ENCODE data around the gene RERE. TPM values are rescaled to one million over a fixed set of nuclear protein-coding genes. Genes with fewer than 3 reads are reported as not detected.

The RERE gene
- total RNA-seq, 1 donor from 2014 or later, result 139 TPM

DNA sequence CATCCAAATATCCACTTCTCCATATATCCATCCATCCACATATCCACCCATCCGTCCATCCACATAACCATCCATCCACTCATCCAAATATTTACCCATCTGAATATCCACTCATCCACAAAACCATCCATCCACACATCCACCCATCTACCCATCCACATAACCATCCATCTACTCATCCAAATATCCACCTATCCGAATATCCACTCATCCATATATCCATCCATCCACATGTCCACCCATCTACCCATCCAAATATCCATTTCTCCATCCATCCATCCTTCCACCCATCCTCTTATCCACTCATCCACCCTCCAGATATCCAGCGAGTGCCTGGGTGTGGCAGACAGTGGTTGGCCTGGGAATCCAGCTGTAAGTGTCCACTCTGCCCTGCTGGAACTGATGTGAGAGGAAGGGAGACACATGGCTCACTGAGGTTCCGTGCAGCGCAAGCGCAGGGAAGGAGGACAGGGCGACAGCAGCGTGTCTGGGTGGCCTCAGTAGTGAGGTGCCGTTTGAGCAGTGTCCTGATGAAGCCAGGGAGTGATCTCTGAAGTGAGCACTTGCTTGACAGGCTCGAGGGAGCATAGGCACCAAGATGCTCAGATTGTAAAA lies 472.4 kb downstream of the RERE start:
- no peak overlapping the region for H3K4me3 Mint-ChIP-seq (ENCODE audit: low read depth)
- intact Hi-C loops (cut with micrococcal nuclease), result no loop called here
- H3K27me3 Mint-ChIP-seq (ENCODE audit: low read depth), result peaks cover 2% of the 10 kb centered on the region
- H3K9me3 Mint-ChIP-seq, result no peaks in the 10 kb centered on the region
- H3K36me3 Mint-ChIP-seq (ENCODE audit: low read depth), result no peaks in the 10 kb centered on the region
- DNase-seq (ENCODE audit: low spot score), result no peak
- no peak overlapping the region for H3K27ac Mint-ChIP-seq
- peaks cover 2% of the 10 kb centered on the region for H3K4me1 Mint-ChIP-seq (ENCODE audit: low read depth)

DNA sequence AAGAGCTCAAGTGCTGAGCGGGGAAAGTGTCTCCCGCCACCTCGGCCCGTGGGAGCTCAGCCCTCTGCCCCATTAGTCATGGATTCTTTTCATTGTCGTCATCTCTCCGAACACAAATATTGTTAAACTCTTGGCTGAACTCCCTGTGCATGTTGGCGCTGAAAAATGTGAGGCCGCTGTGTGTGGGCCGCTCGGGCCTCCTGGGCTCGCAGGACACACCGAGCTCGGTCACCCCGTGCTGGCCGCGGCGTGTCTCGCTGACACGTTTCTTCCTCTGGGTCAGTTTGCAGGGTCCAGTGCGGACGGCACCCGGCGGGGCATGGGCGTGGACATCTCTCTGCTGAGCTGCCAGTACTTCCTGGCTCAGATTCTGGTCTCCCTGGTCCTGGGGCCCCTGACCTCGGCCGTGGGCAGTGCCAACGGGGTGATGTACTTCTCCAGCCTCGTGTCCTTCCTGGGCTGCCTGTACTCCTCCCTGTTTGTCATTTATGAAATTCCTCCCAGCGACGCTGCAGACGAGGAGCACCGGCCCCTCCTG lies 473.9 kb downstream of the RERE start:
- no peaks in the 10 kb centered on the region for H3K36me3 Mint-ChIP-seq (ENCODE audit: low read depth)
- no peaks in the 10 kb centered on the region for H3K9me3 Mint-ChIP-seq
- H3K27ac Mint-ChIP-seq, result no peak overlapping the region
- H3K4me3 Mint-ChIP-seq (ENCODE audit: low read depth), result no peak overlapping the region
- intact Hi-C loops (cut with micrococcal nuclease), result no loop called here
- no peaks in the 10 kb centered on the region for H3K4me1 Mint-ChIP-seq (ENCODE audit: low read depth)
- no peak for DNase-seq (ENCODE audit: low spot score)
- H3K27me3 Mint-ChIP-seq (ENCODE audit: low read depth), result no peaks in the 10 kb centered on the region

DNA sequence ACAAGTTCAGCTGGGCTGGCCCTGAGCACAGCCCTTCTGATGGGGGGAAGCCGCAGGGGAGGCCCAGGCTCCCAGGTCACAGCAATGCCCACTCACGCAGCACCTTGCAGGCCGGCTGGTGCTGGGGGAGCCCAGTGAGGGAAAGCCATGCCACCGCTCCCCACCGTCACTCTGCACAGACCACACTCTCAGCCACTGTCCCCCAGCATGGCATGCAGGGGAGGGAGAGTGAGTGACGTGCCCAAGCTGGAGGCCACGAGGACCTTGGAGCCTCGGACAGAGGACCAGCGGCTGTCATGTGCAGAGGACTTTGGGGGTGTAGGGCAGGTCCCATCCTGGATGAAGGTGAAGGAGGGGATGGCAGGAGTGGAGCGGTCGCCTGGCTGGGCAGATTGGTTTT lies 474.4 kb downstream of the RERE start:
- Mint-ChIP-seq H3K27ac (no peak overlapping the region), H3K4me1 (ENCODE audit: low read depth) (no peaks in the 10 kb centered on the region), H3K9me3 (no peaks in the 10 kb centered on the region), H3K4me3 (ENCODE audit: low read depth) (no peak overlapping the region), H3K27me3 (ENCODE audit: low read depth) (no peaks in the 10 kb centered on the region), H3K36me3 (ENCODE audit: low read depth) (no peaks in the 10 kb centered on the region)
- no peak for DNase-seq (ENCODE audit: low spot score)
- intact Hi-C loops (cut with micrococcal nuclease), result no loop called here

GRCh38 chr1:8342325-8342724 lies 475.1 kb downstream of the RERE start:
- Mint-ChIP-seq H3K4me1 (ENCODE audit: low read depth) (no peaks in the 10 kb centered on the region), H3K4me3 (ENCODE audit: low read depth) (no peak overlapping the region), H3K9me3 (no peaks in the 10 kb centered on the region), H3K27ac (no peak overlapping the region), H3K27me3 (ENCODE audit: low read depth) (no peaks in the 10 kb centered on the region), H3K36me3 (ENCODE audit: low read depth) (no peaks in the 10 kb centered on the region)
- intact Hi-C loops (cut with micrococcal nuclease), result no loop called here
- DNase-seq (ENCODE audit: low spot score), result no peak

GRCh38 chr1:8340448-8340847 lies 477.0 kb downstream of the RERE start:
- no peak overlapping the region for H3K4me3 Mint-ChIP-seq (ENCODE audit: low read depth)
- H3K27ac Mint-ChIP-seq, result no peak overlapping the region
- intact Hi-C loops (cut with micrococcal nuclease), result no loop called here
- H3K27me3 Mint-ChIP-seq (ENCODE audit: low read depth), result no peaks in the 10 kb centered on the region
- H3K9me3 Mint-ChIP-seq, result no peaks in the 10 kb centered on the region
- no peaks in the 10 kb centered on the region for H3K36me3 Mint-ChIP-seq (ENCODE audit: low read depth)
- no peak for DNase-seq (ENCODE audit: low spot score)
- no peaks in the 10 kb centered on the region for H3K4me1 Mint-ChIP-seq (ENCODE audit: low read depth)

DNA sequence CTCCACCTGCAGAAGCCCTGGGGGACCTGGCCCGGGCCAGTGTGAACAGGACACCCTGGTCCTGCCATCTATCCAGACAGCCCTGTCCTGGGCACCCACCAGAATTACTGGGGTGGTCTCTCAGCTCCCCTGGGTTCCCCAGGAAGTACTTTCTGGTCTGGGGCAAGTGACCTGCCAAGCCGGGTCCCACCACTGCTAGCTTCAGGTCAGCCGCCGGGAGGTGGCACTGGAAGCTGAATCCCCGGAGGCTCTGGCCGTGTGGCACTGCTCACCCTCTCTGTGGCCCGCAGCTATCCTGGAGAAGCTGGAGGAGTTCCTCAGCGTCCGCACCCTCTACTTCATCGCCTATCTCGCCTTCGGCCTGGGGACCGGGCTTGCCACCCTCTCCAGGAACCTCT lies 478.2 kb downstream of the RERE start:
- Mint-ChIP-seq H3K36me3 (ENCODE audit: low read depth) (no peaks in the 10 kb centered on the region), H3K27me3 (ENCODE audit: low read depth) (no peaks in the 10 kb centered on the region), H3K4me1 (ENCODE audit: low read depth) (no peaks in the 10 kb centered on the region), H3K9me3 (no peaks in the 10 kb centered on the region), H3K4me3 (ENCODE audit: low read depth) (no peak overlapping the region), H3K27ac (no peak overlapping the region)
- intact Hi-C loops (cut with micrococcal nuclease), result no loop called here
- no peak for DNase-seq (ENCODE audit: low spot score)

DNA sequence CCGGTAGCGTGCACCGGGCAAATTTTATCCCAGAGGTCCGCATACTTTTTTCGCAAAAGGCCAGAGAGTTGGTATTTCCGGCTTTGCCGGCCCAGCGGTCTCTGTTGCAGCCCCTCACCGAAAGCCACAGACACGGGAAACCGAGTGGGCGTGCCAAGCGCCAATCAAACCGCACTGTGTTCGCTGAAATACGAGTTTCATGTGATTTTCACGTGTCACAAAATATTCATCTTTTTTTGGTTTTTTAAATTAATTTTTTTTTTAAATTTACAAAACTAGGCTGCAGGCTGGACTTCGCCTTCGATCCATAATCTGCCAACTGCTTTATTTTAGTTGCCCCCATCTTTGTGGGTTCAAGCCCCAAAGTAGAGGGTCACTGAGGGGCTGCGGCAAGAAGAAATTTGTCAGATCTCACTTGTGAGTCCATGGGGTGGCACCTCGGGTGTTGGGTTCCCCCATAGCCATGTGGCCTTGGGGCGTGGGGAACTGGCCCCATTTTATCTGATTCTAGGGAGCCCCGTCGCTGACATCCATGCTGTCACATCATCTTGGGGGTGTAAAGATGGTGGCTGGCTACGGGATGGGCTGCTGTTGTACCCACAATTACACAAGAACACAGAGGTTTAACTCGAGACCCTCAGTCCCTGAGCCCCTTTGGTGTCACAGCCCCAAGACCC lies 478.8 kb downstream of the RERE start:
- Mint-ChIP-seq H3K36me3 (ENCODE audit: low read depth) (no peaks in the 10 kb centered on the region), H3K4me1 (ENCODE audit: low read depth) (no peaks in the 10 kb centered on the region), H3K4me3 (ENCODE audit: low read depth) (no peak overlapping the region), H3K9me3 (no peaks in the 10 kb centered on the region), H3K27ac (no peak overlapping the region), H3K27me3 (ENCODE audit: low read depth) (no peaks in the 10 kb centered on the region)
- intact Hi-C loops (cut with micrococcal nuclease), result no loop called here
- DNase-seq (ENCODE audit: low spot score), result no peak

GRCh38 chr1:8337776-8338525 lies 479.5 kb downstream of the RERE start:
- intact Hi-C loops (cut with micrococcal nuclease), result no loop called here
- H3K36me3 Mint-ChIP-seq (ENCODE audit: low read depth), result no peaks in the 10 kb centered on the region
- no peak overlapping the region for H3K4me3 Mint-ChIP-seq (ENCODE audit: low read depth)
- no peaks in the 10 kb centered on the region for H3K4me1 Mint-ChIP-seq (ENCODE audit: low read depth)
- no peak for DNase-seq (ENCODE audit: low spot score)
- no peaks in the 10 kb centered on the region for H3K27me3 Mint-ChIP-seq (ENCODE audit: low read depth)
- H3K27ac Mint-ChIP-seq, result no peak overlapping the region
- no peaks in the 10 kb centered on the region for H3K9me3 Mint-ChIP-seq

GRCh38 chr1:8335246-8335645 lies 482.2 kb downstream of the RERE start:
- intact Hi-C loops (cut with micrococcal nuclease), result no loop called here

DNA sequence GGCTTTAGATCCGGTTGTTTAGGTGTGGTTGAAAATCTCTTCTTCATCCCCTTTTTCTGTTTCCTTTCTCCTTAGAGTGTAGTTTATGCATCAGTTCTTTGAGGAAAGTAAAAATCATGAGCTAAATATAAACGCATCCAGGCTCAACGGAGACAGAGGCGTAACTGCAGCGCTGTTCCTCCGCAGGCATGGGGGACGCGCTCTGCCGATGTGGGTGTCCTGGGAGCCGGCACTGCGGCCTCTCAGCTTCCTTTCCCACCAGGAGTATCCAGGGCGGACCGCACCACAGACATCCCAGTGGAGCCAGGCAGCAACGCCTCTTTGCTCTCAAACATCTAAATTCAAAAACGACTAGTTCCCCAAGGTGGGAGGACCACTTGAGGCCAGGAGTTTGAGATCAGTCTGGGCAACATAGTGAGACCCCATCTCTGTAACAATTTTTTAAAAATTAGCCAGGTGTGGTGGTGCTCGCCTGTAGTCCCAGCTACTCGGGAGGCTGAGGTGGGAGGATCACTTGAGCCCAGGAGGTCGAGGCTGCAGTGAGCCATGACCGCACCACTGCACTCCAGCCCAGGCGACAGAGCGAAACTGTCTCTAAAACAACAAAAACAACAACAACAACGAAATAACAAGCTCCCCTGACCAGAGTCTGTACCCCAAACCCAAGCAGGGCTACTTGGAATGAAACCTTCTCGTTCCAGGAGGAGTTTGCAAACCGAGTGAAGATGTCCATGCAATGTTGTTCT lies 483.2 kb downstream of the RERE start:
- intact Hi-C loops (cut with micrococcal nuclease), result no loop called here
- Mint-ChIP-seq H3K27me3 (ENCODE audit: low read depth) (no peaks in the 10 kb centered on the region), H3K4me3 (ENCODE audit: low read depth) (no peak overlapping the region), H3K36me3 (ENCODE audit: low read depth) (no peaks in the 10 kb centered on the region), H3K9me3 (no peaks in the 10 kb centered on the region), H3K27ac (no peak overlapping the region), H3K4me1 (ENCODE audit: low read depth) (no peaks in the 10 kb centered on the region)
- DNase-seq (ENCODE audit: low spot score), result no peak

More at GRCh38 chr1:8335246-8335645, 482.2 kb downstream of the RERE start:
- no peak for DNase-seq (ENCODE audit: low spot score)
- Mint-ChIP-seq H3K36me3 (ENCODE audit: low read depth) (no peaks in the 10 kb centered on the region), H3K27me3 (ENCODE audit: low read depth) (no peaks in the 10 kb centered on the region), H3K4me1 (ENCODE audit: low read depth) (no peaks in the 10 kb centered on the region), H3K4me3 (ENCODE audit: low read depth) (no peak overlapping the region), H3K27ac (no peak overlapping the region), H3K9me3 (no peaks in the 10 kb centered on the region)

DNA sequence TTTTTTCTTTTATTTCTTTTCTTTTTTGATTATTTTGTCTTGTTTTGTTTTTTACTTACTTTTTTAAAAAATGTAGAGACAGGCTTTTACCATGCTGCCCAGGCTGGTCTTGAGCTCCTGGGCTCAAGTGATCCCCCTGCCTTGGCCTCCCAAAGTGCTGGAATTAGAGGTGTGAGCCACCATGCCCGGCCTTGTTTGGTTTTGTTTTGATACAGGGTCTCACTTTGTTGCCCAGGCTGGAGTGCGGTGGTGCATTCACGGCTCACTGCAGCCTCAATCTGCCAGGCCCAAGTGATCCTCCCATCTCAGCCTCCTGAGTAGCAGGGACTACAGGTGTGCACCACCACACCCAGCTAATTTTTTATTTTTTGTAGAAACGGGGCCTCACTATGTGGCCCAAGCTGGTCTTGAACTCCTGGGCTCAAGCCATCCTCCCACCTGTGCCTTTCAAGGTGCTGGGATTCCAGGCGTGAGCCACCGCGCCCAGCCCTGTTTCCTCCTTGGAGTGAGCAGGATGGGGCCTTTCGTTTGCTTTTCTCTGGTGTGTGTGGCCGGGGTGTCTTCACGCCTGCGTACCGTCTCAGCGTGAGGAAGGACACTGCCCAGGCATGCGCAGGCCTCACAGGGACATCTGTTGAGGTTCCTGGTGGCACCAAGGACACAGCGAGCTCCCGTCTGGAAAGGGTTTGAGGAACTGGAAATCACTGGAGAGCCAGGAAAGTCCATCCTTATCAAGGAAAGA lies 484.0 kb downstream of the RERE start:
- Mint-ChIP-seq H3K27me3 (ENCODE audit: low read depth) (no peaks in the 10 kb centered on the region), H3K4me3 (ENCODE audit: low read depth) (no peak overlapping the region), H3K36me3 (ENCODE audit: low read depth) (no peaks in the 10 kb centered on the region), H3K4me1 (ENCODE audit: low read depth) (no peaks in the 10 kb centered on the region), H3K27ac (no peak overlapping the region), H3K9me3 (no peaks in the 10 kb centered on the region)
- intact Hi-C loops (cut with micrococcal nuclease), result no loop called here
- DNase-seq (ENCODE audit: low spot score), result no peak

DNA sequence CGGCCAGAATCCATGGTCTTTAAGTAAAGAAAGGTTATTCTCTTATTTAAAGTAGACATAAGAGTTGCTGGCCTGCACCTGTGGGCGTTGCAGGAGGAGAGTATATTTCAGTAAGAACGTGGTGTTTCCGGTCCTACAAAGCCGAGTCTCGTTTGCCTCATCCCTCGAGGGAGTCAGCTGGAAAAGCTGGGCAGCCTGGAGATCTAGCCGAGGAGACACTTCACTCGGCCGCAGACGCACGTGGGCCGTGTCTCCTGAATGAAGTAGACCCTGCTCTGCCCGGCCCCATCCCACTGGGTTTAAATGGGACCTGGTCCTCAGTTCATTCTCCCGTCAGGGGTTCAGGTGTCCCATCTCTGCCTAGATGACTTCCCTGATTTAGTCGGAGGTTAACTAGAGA lies 484.6 kb downstream of the RERE start:
- no peak overlapping the region for H3K27ac Mint-ChIP-seq
- H3K36me3 Mint-ChIP-seq (ENCODE audit: low read depth), result no peaks in the 10 kb centered on the region
- intact Hi-C loops (cut with micrococcal nuclease), result no loop called here
- H3K27me3 Mint-ChIP-seq (ENCODE audit: low read depth), result no peaks in the 10 kb centered on the region
- no peak for DNase-seq (ENCODE audit: low spot score)
- H3K4me1 Mint-ChIP-seq (ENCODE audit: low read depth), result no peaks in the 10 kb centered on the region
- no peak overlapping the region for H3K4me3 Mint-ChIP-seq (ENCODE audit: low read depth)
- no peaks in the 10 kb centered on the region for H3K9me3 Mint-ChIP-seq

Measured in activated T-helper 2 cell treated with anti-CD3 and anti-CD28 coated beads, Interferon-gamma antibody, Interleukin-2, Interleukin-4, amounts not matched to agents 10 μg/mL and 5 μg/mL and 100 μg/mL, durations not matched to agents 14 hours and 24 hours and 36 hours (primary cell).